CD14-positive monocyte (primary cell): ENCODE measurements around the gene LENG9. TPM values are rescaled to one million over a fixed set of nuclear protein-coding genes. Genes with fewer than 3 reads are reported as not detected.
A peak's percentile ranks its signal among the peaks of the same experiment; 100 is the strongest.
"Not testable (repeated sequence)": the region's sequence is repeated elsewhere in the genome, so short reads cannot be mapped to it uniquely, and the experiment has no call there.

Source experiments
- DNase-seq, 3 donors: peaks; one replicate each; pipeline ENCODE4 v3.0.0-alpha.2; 2011 to 2022
- H2AFZ ChIP-seq: 2 replicates; pipeline ENCODE4 v1.6.0; 2012; ENCODE audit warnings: mild to moderate bottlenecking, low read depth, low read length, inconsistent platforms; ENCODE audit not compliant: insufficient read depth, poor library complexity, severe bottlenecking
- H3K27ac ChIP-seq, 2 donors: 1 replicate in 1 of 2; 2 replicates in 1 of 2; pipeline ENCODE4 v1.5.1; 2012 to 2013; ENCODE audit warnings: low read length in 2 of 2, control low read depth in 1 of 2, inconsistent platforms in 1 of 2, low read depth in 1 of 2, mild to moderate bottlenecking in 1 of 2
- H3K27me3 ChIP-seq, 2 donors: one replicate each; pipeline versions ENCODE4 v1.6.0 to v1.6.1; 2011 to 2013; ENCODE audit warnings: low read length in 2 of 2; ENCODE audit not compliant: control insufficient read depth in 2 of 2, insufficient read depth in 2 of 2
- H3K36me3 ChIP-seq, 2 donors: replicated peaks in 1 of 2; 1 replicate in 1 of 2; 2 replicates in 1 of 2; pipeline versions ENCODE4 v1.5.1 to v1.6.1; 2012 to 2013; ENCODE audit warnings: low read length in 2 of 2, control low read depth in 1 of 2, inconsistent platforms in 1 of 2, mild to moderate bottlenecking in 1 of 2; ENCODE audit not compliant: insufficient read depth in 2 of 2, control insufficient read depth in 1 of 2
- H3K4me1 ChIP-seq, 2 donors: 1 replicate in 1 of 2; 2 replicates in 1 of 2; pipeline versions ENCODE4 v1.5.1 to v1.6.1; 2012 to 2013; ENCODE audit warnings: low read length in 2 of 2, control low read depth in 1 of 2, inconsistent platforms in 1 of 2, mild to moderate bottlenecking in 1 of 2, moderate library complexity in 1 of 2; ENCODE audit not compliant: insufficient read depth in 2 of 2, control insufficient read depth in 1 of 2
- H3K4me2 ChIP-seq: replicated peaks from 2 replicates; pipeline ENCODE3; 2012; ENCODE audit warnings: low read length, moderate library complexity, mild to moderate bottlenecking; ENCODE audit not compliant: poor library complexity, severe bottlenecking; ENCODE audit errors: extremely low read depth
- H3K4me3 ChIP-seq, 3 experiments: fragments of 200-600 bp in 1 of 3; sonication (generic) in 1 of 3; replicated peaks in 1 of 3; 1 replicate in 2 of 3; 2 replicates in 1 of 3; pipeline ENCODE4 v1.5.1; 2011 to 2013; ENCODE audit warnings: low read length in 3 of 3, mild to moderate bottlenecking in 3 of 3, control low read depth in 2 of 3, low read depth in 2 of 3, inconsistent platforms in 1 of 3, moderate library complexity in 1 of 3
- H3K79me2 ChIP-seq: 2 replicates; pipeline ENCODE4 v1.6.0; 2012; ENCODE audit warnings: mild to moderate bottlenecking, control low read depth, inconsistent platforms, low read length, moderate library complexity; ENCODE audit not compliant: insufficient read depth
- H3K9ac ChIP-seq: 2 replicates; pipeline ENCODE4 v1.6.0; 2017; ENCODE audit warnings: low read length, mild to moderate bottlenecking; ENCODE audit not compliant: insufficient read depth, poor library complexity, severe bottlenecking
- H3K9me3 ChIP-seq, 2 donors: replicated peaks in 1 of 2; 1 replicate in 1 of 2; 2 replicates in 1 of 2; pipeline versions ENCODE4 v1.5.1 to v1.6.1; 2012 to 2013; ENCODE audit warnings: low read length in 2 of 2, control low read depth in 1 of 2; ENCODE audit not compliant: control insufficient read depth in 1 of 2, insufficient read depth in 1 of 2
- H4K20me1 ChIP-seq: 2 replicates; pipeline ENCODE4 v1.6.0; 2012; ENCODE audit warnings: mild to moderate bottlenecking, low read length, control low read depth, moderate library complexity; ENCODE audit not compliant: insufficient read depth
- H3K27ac Mint-ChIP-seq, 7 donors: one replicate each; pipeline ENCODE4 v1.8.0; 2020; ENCODE audit warnings: mild to moderate bottlenecking in 7 of 7, mixed read lengths in 7 of 7, moderate library complexity in 6 of 7, inconsistent platforms in 2 of 7
- H3K27me3 Mint-ChIP-seq, 3 donors: one replicate each; pipeline ENCODE4 v1.8.0; 2021 to 2022; ENCODE audit warnings: low read depth in 3 of 3, mild to moderate bottlenecking in 3 of 3, mixed read lengths in 3 of 3, moderate library complexity in 3 of 3, inconsistent platforms in 1 of 3
- H3K36me3 Mint-ChIP-seq, 2 donors: one replicate each; pipeline ENCODE4 v1.8.0; 2020; ENCODE audit warnings: mixed read lengths in 2 of 2, inconsistent platforms in 1 of 2, mild to moderate bottlenecking in 1 of 2
- H3K4me1 Mint-ChIP-seq: one replicate; pipeline ENCODE4 v1.8.0; 2020; ENCODE audit warnings: mild to moderate bottlenecking, mixed read lengths
- H3K4me3 Mint-ChIP-seq, 2 donors: one replicate each; pipeline ENCODE4 v1.8.0; 2020; ENCODE audit warnings: mild to moderate bottlenecking in 2 of 2, mixed read lengths in 2 of 2, moderate library complexity in 1 of 2
- H3K9me3 Mint-ChIP-seq, 7 donors: one replicate each; pipeline ENCODE4 v1.8.0; 2020 to 2022; ENCODE audit warnings: mixed read lengths in 7 of 7, mild to moderate bottlenecking in 6 of 7, moderate library complexity in 6 of 7, inconsistent platforms in 2 of 7
- CTCF ChIP-seq: fragments of 200-600 bp; IDR thresholded peaks from one replicate; pipeline ENCODE4 v1.8.0; 2022; ENCODE audit warnings: antibody characterized with exemption, mild to moderate bottlenecking
- WGBS: methylation state at CpG from one replicate; pipeline ENCODE4 v1.1.5; 2013; ENCODE audit warnings: missing lambda C conversion rate; ENCODE audit not compliant: insufficient coverage; 5-methylcytosine and 5-hydroxymethylcytosine counted together
- intact Hi-C, 2 donors: fragments of 100-400 bp; cut with micrococcal nuclease; formaldehyde crosslinking; loops; one replicate each; pipeline versions ENCODE4 v1.15.0 to v1.15.1; 2023
- polyA plus RNA-seq, 3 donors: library from polyadenylated mRNA; depleted of rRNA in 1 of 3; unstranded in 2 of 3; stranded (reverse) in 1 of 3; fragments of 300-500 nt in 2 of 3; fragments of >200 nt in 1 of 3; fragmentation: Illumina TruSeq in 2 of 3; gene quantifications; 1 replicate in 2 of 3; 2 replicates in 1 of 3; pipeline ENCODE4 v1.2.3, GENCODE V29; 2012 to 2021

The LENG9 gene
- polyA plus RNA-seq, 3 donors = 0.15 to 2.0 TPM; not detected in 1

GRCh38 chr19:54446349-54446748, 17.2 kb downstream of the LENG9 start:
- Histone ChIP-seq H3K36me3 (peaks cover 11 to 20% of the 10 kb centered on the region in 2 donors), H4K20me1 (peaks cover 19% of the 10 kb centered on the region), H3K4me1 (peaks cover 28 to 32% of the 10 kb centered on the region in 2 donors), H3K79me2 (peaks cover 53% of the 10 kb centered on the region)
- H3K9me3 ChIP-seq, H3K4me2 ChIP-seq, H3K27me3 Mint-ChIP-seq, H3K4me3 Mint-ChIP-seq, H2AFZ ChIP-seq, DNase-seq, H3K27ac ChIP-seq, H3K27me3 ChIP-seq, H3K4me3 ChIP-seq, H3K27ac Mint-ChIP-seq, H3K9me3 Mint-ChIP-seq, H3K9ac ChIP-seq: not testable (repeated sequence)
- Mint-ChIP-seq H3K4me1 (peaks cover 28% of the 10 kb centered on the region), H3K36me3 (peaks cover 35 to 60% of the 10 kb centered on the region in 2 donors)
- intact Hi-C loops = loop anchor here in 1 of 2 donors (10.0 kb wide), 1 partner anchor 252 kb away; the partner anchor contains the start of gene TSEN34
- WGBS = 93% methylated on average over 10 of the region's 15 CpGs

GRCh38 chr19:54444737-54445136, 18.8 kb downstream of the LENG9 start:
- Mint-ChIP-seq H3K36me3 (peaks cover 34 to 67% of the 10 kb centered on the region in 2 donors), H3K9me3 (peaks cover 0 to 5% (median 0%) of the 10 kb centered on the region in 7 donors), H3K27ac (peak overlapping the region in 1 of 7 donors; percentile 55), H3K27me3 (peaks cover 0 to 2% (median 0%) of the 10 kb centered on the region in 3 donors), H3K4me1 (peaks cover 12% of the 10 kb centered on the region), H3K4me3 (no peak overlapping the region)
- Histone ChIP-seq H3K4me3 (no peak overlapping the region), H3K9ac (no peak overlapping the region), H3K36me3 (peaks cover 14 to 25% of the 10 kb centered on the region in 2 donors), H4K20me1 (peaks cover 14% of the 10 kb centered on the region), H3K79me2 (peaks cover 37% of the 10 kb centered on the region), H2AFZ (no peak overlapping the region), H3K27ac (no peak overlapping the region), H3K27me3 (no peaks in the 10 kb centered on the region), H3K4me1 (peaks cover 12 to 16% of the 10 kb centered on the region in 2 donors), H3K9me3 (no peaks in the 10 kb centered on the region), H3K4me2 (no peak overlapping the region)
- no peak for DNase-seq
- TF ChIP-seq CTCF = no peak
- WGBS = 98% methylated on average over 4 of the region's 7 CpGs
- intact Hi-C loops = loop anchor here in 1 of 2 donors (10.0 kb wide), 1 partner anchor 250 kb away; the partner anchor contains the start of gene TSEN34
